A549 treated with Mapracorat at 1 μM for 4 hours (cell line): ENCODE data around the gene CTNND1. TPM values are rescaled to one million over a fixed set of nuclear protein-coding genes. Genes with fewer than 3 reads are reported as not detected.

Experiments used
- total RNA-seq: library from RNA; stranded (reverse); fragments of 200-300 nt; extraction: Qiagen RNA extraction; gene quantifications from 5 replicates; pipeline ENCODE4 v1.2.3, GENCODE V29; 2022

The CTNND1 gene, protein sequence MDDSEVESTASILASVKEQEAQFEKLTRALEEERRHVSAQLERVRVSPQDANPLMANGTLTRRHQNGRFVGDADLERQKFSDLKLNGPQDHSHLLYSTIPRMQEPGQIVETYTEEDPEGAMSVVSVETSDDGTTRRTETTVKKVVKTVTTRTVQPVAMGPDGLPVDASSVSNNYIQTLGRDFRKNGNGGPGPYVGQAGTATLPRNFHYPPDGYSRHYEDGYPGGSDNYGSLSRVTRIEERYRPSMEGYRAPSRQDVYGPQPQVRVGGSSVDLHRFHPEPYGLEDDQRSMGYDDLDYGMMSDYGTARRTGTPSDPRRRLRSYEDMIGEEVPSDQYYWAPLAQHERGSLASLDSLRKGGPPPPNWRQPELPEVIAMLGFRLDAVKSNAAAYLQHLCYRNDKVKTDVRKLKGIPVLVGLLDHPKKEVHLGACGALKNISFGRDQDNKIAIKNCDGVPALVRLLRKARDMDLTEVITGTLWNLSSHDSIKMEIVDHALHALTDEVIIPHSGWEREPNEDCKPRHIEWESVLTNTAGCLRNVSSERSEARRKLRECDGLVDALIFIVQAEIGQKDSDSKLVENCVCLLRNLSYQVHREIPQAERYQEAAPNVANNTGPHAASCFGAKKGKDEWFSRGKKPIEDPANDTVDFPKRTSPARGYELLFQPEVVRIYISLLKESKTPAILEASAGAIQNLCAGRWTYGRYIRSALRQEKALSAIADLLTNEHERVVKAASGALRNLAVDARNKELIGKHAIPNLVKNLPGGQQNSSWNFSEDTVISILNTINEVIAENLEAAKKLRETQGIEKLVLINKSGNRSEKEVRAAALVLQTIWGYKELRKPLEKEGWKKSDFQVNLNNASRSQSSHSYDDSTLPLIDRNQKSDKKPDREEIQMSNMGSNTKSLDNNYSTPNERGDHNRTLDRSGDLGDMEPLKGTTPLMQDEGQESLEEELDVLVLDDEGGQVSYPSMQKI
- 53.6 to 65.9 TPM (median 63.4 TPM) in 5 replicates for total RNA-seq

DNA sequence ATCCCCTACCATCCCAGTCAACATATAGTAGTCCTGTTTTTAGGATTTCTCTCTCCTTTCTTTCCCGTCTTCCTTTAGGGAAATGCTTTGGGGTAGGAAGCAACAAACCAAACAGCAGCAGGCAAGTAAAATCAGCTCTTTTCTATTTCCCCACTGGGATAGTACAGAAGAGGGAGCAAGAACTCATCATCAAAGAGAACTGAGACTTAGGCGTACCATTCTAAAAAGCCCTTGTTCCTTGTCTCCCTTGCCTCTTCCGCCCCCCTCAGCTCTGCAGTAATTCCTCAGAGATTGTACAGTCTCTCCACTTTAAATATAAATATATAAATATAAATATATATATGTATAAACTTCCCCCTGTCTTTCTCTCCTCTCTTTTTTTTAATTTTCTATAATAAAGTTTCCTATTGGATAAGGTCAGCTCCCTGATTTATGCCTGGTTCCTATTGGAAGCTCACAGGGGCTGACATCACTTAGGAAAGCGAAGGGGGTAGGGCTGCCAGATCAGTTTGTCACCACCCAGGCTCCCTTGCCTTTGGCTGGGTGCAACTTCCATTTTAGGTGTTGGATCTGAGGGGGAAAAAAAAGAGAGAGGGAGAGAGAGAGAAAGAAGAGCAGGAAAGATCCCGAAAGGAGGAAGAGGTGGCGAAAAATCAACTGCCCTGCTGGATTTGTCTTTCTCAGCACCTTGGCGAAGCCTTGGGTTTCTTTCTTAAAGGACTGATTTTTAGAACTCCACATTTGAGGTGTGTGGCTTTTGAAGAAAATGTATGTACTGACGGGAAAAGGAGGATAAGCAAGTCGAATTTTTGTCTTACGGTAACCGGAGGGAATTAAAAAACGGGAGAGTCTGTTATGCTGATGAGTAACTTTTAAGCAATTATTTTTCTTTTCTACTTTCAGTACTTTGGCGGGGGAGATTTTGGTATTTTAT is at the start of gene CTNND1:
Gene CTNND1 (plus strand): TSS at position 502 of the 934 bp plus-strand sequence. CDS start 29,677 bp downstream, outside the sequence.

GRCh38 chr11:57712256-57713150 is 49.1 kb upstream of the CTNND1 start, which contains the start of gene TMX2:
Gene TMX2, plus strand, starts transcription at chr11:57712593. Its CDS starts 26 bp downstream, at chr11:57712619.

DNA sequence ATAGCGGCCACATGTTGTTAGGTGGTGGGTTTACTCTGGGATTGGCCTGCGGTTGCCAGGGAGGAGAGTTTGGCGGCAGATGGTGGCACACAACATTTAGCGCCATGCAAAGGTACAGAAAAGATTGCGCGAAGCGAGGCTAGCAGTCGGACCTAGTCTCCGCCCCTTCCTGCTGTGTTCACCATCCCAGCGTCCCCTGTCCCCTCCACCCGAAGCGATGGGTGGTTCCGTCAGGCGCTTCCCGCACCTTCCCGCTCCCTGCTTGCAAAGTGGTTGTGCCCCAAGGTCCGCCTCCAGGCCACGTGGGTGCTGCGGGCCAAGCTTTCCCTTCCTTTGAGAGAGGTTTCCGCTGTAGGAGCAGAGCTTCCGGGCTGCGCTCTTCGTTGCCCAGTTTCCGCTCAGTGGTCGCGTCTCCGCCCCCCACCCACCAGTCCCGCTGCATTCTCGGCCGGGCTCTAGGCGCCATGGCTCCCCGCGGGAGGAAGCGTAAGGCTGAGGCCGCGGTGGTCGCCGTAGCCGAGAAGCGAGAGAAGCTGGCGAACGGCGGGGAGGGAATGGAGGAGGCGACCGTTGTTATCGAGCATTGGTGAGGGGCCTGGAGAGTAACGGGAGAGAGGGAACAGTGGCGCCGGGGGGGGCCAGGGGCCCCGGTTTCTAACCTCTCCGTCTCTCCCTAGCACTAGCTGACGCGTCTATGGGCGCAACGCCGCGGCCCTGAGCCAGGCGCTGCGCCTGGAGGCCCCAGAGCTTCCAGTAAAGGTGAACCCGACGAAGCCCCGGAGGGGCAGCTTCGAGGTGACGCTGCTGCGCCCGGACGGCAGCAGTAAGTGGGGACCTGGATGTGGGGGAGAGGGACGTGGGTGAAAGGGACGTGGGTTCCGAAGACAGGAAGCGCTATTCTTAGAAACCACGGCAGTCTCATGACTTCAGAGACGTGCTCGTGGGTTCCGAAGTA is 20.2 kb upstream of the CTNND1 start, which contains the start of gene SELENOH:
Gene SELENOH (plus strand): TSS at position 360 of the 955 bp plus-strand sequence. CDS start 105 bp downstream, at position 465.

GRCh38 chr11:57751676-57752253 is 9.8 kb upstream of the CTNND1 start, which contains the start of gene BTBD18:
Gene BTBD18, minus strand, starts transcription at chr11:57751819. Its CDS starts 631 bp downstream, at chr11:57751188.

Other genes with a start within 250 kb of the CTNND1 start
- 2.1 to 3.3 TPM (median 2.6 TPM) in 5 replicates for gene SLC43A1, start 246.1 kb upstream of the CTNND1 start, total RNA-seq
- 146 to 173 TPM (median 158 TPM) in 5 replicates for gene TIMM10, start 231.0 kb upstream of the CTNND1 start, total RNA-seq
- not detected in 5 replicates for gene SMTNL1, start 224.2 kb upstream of the CTNND1 start, total RNA-seq
- 34.7 to 42.5 TPM (median 39.8 TPM) in 5 replicates for gene UBE2L6, start 194.1 kb upstream of the CTNND1 start, total RNA-seq
- gene SERPING1, start 164.1 kb upstream of the CTNND1 start, total RNA-seq: 0.63 to 1.0 TPM (median 0.83 TPM) in 5 replicates
- 0.13 to 0.41 TPM (median 0.18 TPM) in 5 replicates for gene YPEL4, start 111.9 kb upstream of the CTNND1 start, total RNA-seq
- 26.8 to 28.8 TPM (median 28.0 TPM) in 5 replicates for gene CLP1, start 104.0 kb upstream of the CTNND1 start, total RNA-seq
- gene ZDHHC5, start 93.7 kb upstream of the CTNND1 start, total RNA-seq: 68.3 to 76.4 TPM (median 69.7 TPM) in 5 replicates
- 26.3 to 33.5 TPM (median 30.9 TPM) in 5 replicates for gene MED19, start 49.6 kb upstream of the CTNND1 start, total RNA-seq
- 143 to 164 TPM (median 150 TPM) in 5 replicates for gene TMX2, start 49.2 kb upstream of the CTNND1 start, total RNA-seq
- 113 to 155 TPM (median 142 TPM) in 5 replicates for gene SELENOH, start 20.3 kb upstream of the CTNND1 start, total RNA-seq
- not detected in 5 replicates for gene BTBD18, start 10.0 kb upstream of the CTNND1 start, total RNA-seq